GM12891 (cell line): ENCODE data around the gene CPEB4.

Experiments used
- POLR2A ChIP-seq: IDR thresholded peaks from 2 replicates; pipeline ENCODE4 v1.6.1; 2011; ENCODE audit warnings: low read depth, low read length, control low read depth
- POLR2AphosphoS5 ChIP-seq: IDR thresholded peaks from 2 replicates; pipeline ENCODE4 v1.6.1; 2011; ENCODE audit warnings: low read depth, low read length, control low read depth
- SPI1 ChIP-seq: IDR thresholded peaks from 2 replicates; pipeline ENCODE4 v1.6.1; 2011; ENCODE audit warnings: low read depth, low read length, control low read depth
- TAF1 ChIP-seq: IDR thresholded peaks from 2 replicates; pipeline ENCODE4 v1.6.1; 2011; ENCODE audit warnings: low read depth, low read length, control low read depth

DNA sequence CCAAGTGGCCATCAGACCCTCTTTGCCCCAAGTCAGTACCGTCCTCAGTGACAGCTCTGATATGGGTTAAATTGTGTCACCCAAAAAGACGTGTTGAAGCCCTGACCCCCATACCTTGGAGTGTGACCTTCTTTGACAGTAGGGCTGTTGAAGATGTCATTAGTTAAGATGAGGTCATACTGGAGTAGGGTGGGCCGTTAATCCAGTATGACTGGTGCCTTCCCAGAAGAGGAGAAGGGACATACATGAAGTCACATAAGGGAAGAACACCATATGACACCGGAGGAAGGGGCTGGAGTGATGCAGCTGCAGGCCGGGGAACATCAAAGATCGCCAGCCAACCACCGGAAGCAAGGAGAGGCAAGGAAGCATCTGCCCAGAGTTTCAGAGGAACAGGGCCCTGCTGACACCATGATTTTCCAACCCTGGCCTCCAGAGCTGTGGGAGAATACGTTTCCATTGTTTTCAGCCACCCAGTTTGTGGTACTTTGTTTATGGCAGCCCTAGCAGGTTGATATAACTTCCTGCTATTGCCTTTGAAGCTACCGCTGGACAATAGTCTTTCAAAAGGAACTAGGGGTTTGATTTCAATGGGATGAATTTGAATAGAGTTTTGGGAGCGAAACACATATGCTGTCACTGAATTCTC lies 36.4 kb upstream of the CPEB4 start:
- TF ChIP-seq TAF1 (no peak), SPI1 (no peak), POLR2AphosphoS5 (no peak), POLR2A (no peak)
